HepG2 (cell line): Measurements from ENCODE around the gene ING5. TPM values are rescaled to one million over a fixed set of nuclear protein-coding genes. Genes with fewer than 3 reads are reported as not detected.

Experiments
- BRD4 ChIP-seq: sonication (generic); formaldehyde crosslinking; IDR thresholded peaks from 2 replicates; pipeline ENCODE4 v1.4.0; 2020; ENCODE audit warnings: missing genetic modification reagents
- HHEX ChIP-seq: IDR thresholded peaks from 2 replicates; pipeline ENCODE4 v1.6.1; 2016; ENCODE audit warnings: control low read depth
- HOXD1 ChIP-seq: sonication (generic); formaldehyde crosslinking; IDR thresholded peaks from 2 replicates; pipeline ENCODE4 v1.5.0; 2020; ENCODE audit warnings: missing genetic modification reagents
- KAT2B ChIP-seq: fragments of 150-350 bp; IDR thresholded peaks from 2 replicates; pipeline ENCODE4 v1.6.1; 2014; ENCODE audit warnings: low read depth, low read length, borderline replicate concordance
- KDM5B ChIP-seq: sonication (generic); formaldehyde crosslinking; IDR thresholded peaks from 2 replicates; pipeline ENCODE4 v1.4.0; 2020; ENCODE audit warnings: missing genetic modification reagents, mild to moderate bottlenecking, borderline replicate concordance
- MED13 ChIP-seq: sonication (generic); formaldehyde crosslinking; IDR thresholded peaks from 2 replicates; pipeline ENCODE4 v1.5.0; 2020; ENCODE audit warnings: missing genetic modification reagents
- PAWR ChIP-seq: sonication (generic); formaldehyde crosslinking; IDR thresholded peaks from 2 replicates; pipeline ENCODE4 v1.4.0; 2020; ENCODE audit warnings: missing genetic modification reagents, mild to moderate bottlenecking, borderline replicate concordance
- PHF20 ChIP-seq: sonication (generic); formaldehyde crosslinking; IDR thresholded peaks from 2 replicates; pipeline ENCODE4 v1.5.0; 2020; ENCODE audit warnings: mild to moderate bottlenecking, missing genetic modification reagents
- RBAK ChIP-seq: sonication (generic); formaldehyde crosslinking; IDR thresholded peaks from 2 replicates; pipeline ENCODE4 v1.5.1; 2020; ENCODE audit warnings: mild to moderate bottlenecking, missing genetic modification reagents
- RBM39 ChIP-seq: fragments of 200-400 bp; formaldehyde crosslinking; IDR thresholded peaks from one replicate; pipeline ENCODE4 v1.6.1; 2018; ENCODE audit warnings: antibody characterized with exemption, mild to moderate bottlenecking, low read depth, low read length; ENCODE audit not compliant: poor library complexity, severe bottlenecking
- SALL1 ChIP-seq: sonication (generic); formaldehyde crosslinking; IDR thresholded peaks from 2 replicates; pipeline ENCODE4 v1.8.0; 2022; ENCODE audit warnings: mild to moderate bottlenecking, missing genetic modification reagents
- SMAD1 ChIP-seq: sonication (generic); formaldehyde crosslinking; IDR thresholded peaks from 2 replicates; pipeline ENCODE4 v1.4.0; 2020; ENCODE audit warnings: missing genetic modification reagents, low read depth, mild to moderate bottlenecking, borderline replicate concordance
- SP1 ChIP-seq, 2 experiments: fragments of 450-650 bp in 1 of 2; sonication (generic) in 1 of 2; formaldehyde crosslinking in 1 of 2; IDR thresholded peaks; 2 replicates each; pipeline versions ENCODE4 v1.4.0 to v1.6.1; 2016 to 2020; ENCODE audit warnings: missing genetic modification reagents in 1 of 2
- THAP11 ChIP-seq: IDR thresholded peaks from 2 replicates; pipeline ENCODE4 v1.6.1; 2016; ENCODE audit warnings: missing biosample characterization, missing genetic modification reagents
- ZEB1 ChIP-seq: IDR thresholded peaks from 2 replicates; pipeline ENCODE4 v1.6.1; 2012; ENCODE audit warnings: mild to moderate bottlenecking, low read depth, inconsistent platforms; ENCODE audit not compliant: insufficient replicate concordance
- ZNF256 ChIP-seq: sonication (generic); formaldehyde crosslinking; conservative IDR thresholded peaks from 2 replicates; pipeline ENCODE4 v1.4.0; 2020; ENCODE audit warnings: missing genetic modification reagents
- ZNF619 ChIP-seq: sonication (generic); formaldehyde crosslinking; IDR thresholded peaks from 2 replicates; pipeline ENCODE4 v1.4.0; 2020; ENCODE audit warnings: mild to moderate bottlenecking, missing genetic modification reagents
- polyA plus RNA-seq, 8 experiments: library from polyadenylated mRNA; depleted of rRNA in 3 of 8; stranded (reverse) in 7 of 8; unstranded in 1 of 8; fragments of >200 nt; fragmentation: Illumina TruSeq in 4 of 8; extraction: Trizol in 4 of 8; gene quantifications; 2 replicates each; pipeline versions ENCODE4 v1.2.1 to v1.2.3, GENCODE V29; 2011 to 2016; ENCODE audit warnings: low read depth in 4 of 8, missing spikeins in 1 of 8, mixed read lengths in 1 of 8; ENCODE audit not compliant: insufficient read depth in 1 of 8
- total RNA-seq, 5 experiments: library from RNA; depleted of rRNA; stranded (reverse); fragments of >200 nt; fragmentation: Illumina TruSeq; extraction: Trizol; gene quantifications; 2 replicates each; pipeline ENCODE4 v1.2.3, GENCODE V29; 2016; ENCODE audit warnings: low read depth in 1 of 5
- TF ChIP-seq, protein P1 (sequence below): sonication (generic); formaldehyde crosslinking; IDR thresholded peaks from 2 replicates; pipeline ENCODE4 v1.5.1; 2020; ENCODE audit warnings: mild to moderate bottlenecking, missing genetic modification reagents, moderate library complexity
- TF ChIP-seq, protein P2 (sequence below): sonication (generic); formaldehyde crosslinking; IDR thresholded peaks from 2 replicates; pipeline ENCODE4 v1.9.0; 2021; ENCODE audit warnings: missing genetic modification reagents, borderline replicate concordance
- TF ChIP-seq, protein P3 (sequence below): sonication (generic); formaldehyde crosslinking; IDR thresholded peaks from 2 replicates; pipeline ENCODE4 v1.4.0; 2020; ENCODE audit warnings: missing genetic modification reagents, borderline replicate concordance

Gene ING5
- total and polyA plus RNA-seq, 2 of the 13 experiments (the other 11 are each of a cell fraction or from before 2014, with no cell fraction given), result 61.9 to 71.9 TPM

DNA sequence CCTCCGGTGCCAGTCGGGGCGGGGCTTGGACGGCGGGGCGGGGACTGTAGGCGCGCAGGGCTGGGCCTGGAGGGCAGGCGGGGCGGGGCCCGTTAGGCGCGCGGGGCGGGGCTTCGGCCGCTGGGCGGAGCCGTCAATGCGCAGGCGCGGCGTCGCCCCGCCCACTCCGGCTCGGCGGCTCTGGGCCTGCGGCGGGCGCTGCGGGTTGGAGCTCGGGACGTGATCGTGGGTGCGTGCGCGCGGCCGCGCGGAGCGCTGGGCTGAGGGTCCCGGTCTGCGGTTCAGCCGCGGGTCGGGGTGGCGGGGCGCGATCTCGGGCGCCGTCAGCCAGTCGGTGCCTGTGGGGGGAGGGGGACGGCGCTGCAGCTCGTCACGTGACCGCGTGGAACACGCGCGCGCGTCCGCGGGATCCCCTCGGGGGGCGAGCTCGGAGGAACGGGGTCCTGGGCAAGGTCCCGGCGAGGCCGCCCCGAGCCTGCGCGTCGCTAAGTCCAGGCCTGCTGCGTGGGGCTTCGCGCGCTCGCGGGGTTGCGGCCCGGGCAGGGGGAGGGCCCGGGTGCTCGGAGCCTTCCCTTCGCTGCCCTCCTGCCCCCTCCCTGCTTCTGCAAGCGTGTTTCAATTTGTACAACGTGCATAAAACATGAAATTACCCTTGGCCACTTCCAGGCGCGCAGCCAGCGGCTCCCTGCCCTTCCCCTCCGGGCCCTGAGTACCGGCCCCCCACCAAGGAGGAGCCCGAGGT, 32.8 kb downstream of the ING5 start, which contains the start of gene D2HGDH (continued):
- 0 out of 2 replicates have a peak, but pooled peaks have one; percentile 26 for TF ChIP-seq ZNF256 (CRISPR knock-in tag)
- TF ChIP-seq, protein P1, sequence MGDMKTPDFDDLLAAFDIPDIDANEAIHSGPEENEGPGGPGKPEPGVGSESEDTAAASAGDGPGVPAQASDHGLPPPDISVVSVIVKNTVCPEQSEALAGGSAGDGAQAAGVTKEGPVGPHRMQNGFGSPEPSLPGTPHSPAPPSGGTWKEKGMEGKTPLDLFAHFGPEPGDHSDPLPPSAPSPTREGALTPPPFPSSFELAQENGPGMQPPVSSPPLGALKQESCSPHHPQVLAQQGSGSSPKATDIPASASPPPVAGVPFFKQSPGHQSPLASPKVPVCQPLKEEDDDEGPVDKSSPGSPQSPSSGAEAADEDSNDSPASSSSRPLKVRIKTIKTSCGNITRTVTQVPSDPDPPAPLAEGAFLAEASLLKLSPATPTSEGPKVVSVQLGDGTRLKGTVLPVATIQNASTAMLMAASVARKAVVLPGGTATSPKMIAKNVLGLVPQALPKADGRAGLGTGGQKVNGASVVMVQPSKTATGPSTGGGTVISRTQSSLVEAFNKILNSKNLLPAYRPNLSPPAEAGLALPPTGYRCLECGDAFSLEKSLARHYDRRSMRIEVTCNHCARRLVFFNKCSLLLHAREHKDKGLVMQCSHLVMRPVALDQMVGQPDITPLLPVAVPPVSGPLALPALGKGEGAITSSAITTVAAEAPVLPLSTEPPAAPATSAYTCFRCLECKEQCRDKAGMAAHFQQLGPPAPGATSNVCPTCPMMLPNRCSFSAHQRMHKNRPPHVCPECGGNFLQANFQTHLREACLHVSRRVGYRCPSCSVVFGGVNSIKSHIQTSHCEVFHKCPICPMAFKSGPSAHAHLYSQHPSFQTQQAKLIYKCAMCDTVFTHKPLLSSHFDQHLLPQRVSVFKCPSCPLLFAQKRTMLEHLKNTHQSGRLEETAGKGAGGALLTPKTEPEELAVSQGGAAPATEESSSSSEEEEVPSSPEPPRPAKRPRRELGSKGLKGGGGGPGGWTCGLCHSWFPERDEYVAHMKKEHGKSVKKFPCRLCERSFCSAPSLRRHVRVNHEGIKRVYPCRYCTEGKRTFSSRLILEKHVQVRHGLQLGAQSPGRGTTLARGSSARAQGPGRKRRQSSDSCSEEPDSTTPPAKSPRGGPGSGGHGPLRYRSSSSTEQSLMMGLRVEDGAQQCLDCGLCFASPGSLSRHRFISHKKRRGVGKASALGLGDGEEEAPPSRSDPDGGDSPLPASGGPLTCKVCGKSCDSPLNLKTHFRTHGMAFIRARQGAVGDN (CRISPR knock-in tag), result 0 out of 2 replicates have a peak, but pooled peaks have one; percentile 57
- no peak for TF ChIP-seq HHEX
- TF ChIP-seq, protein P2, sequence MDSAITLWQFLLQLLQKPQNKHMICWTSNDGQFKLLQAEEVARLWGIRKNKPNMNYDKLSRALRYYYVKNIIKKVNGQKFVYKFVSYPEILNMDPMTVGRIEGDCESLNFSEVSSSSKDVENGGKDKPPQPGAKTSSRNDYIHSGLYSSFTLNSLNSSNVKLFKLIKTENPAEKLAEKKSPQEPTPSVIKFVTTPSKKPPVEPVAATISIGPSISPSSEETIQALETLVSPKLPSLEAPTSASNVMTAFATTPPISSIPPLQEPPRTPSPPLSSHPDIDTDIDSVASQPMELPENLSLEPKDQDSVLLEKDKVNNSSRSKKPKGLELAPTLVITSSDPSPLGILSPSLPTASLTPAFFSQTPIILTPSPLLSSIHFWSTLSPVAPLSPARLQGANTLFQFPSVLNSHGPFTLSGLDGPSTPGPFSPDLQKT (CRISPR knock-in tag), result no peak
- TF ChIP-seq SMAD1 (CRISPR knock-in tag), result no peak
- TF ChIP-seq THAP11, result peak; percentile 50
- peak; percentile 47; the same call in 1 of the 2 replicates for TF ChIP-seq PHF20
- TF ChIP-seq RBM39, result peak; percentile 76
- TF ChIP-seq SP1 (IDR thresholded peaks at IDR 0.05), result no peak
- TF ChIP-seq SP1 (CRISPR knock-in tag; IDR thresholded peaks at IDR 0.05), result peak; percentile 72; the same call in 1 of the 2 replicates
- TF ChIP-seq KAT2B, result no peak
- peak; percentile 73; the same call in 1 of the 2 replicates for TF ChIP-seq HOXD1 (CRISPR knock-in tag)
- TF ChIP-seq BRD4 (CRISPR knock-in tag), result peak; percentile 79; the same call in 1 of the 2 replicates
- TF ChIP-seq MED13 (CRISPR knock-in tag), result peak; percentile 33; the same call in 1 of the 2 replicates
- TF ChIP-seq, protein P3, sequence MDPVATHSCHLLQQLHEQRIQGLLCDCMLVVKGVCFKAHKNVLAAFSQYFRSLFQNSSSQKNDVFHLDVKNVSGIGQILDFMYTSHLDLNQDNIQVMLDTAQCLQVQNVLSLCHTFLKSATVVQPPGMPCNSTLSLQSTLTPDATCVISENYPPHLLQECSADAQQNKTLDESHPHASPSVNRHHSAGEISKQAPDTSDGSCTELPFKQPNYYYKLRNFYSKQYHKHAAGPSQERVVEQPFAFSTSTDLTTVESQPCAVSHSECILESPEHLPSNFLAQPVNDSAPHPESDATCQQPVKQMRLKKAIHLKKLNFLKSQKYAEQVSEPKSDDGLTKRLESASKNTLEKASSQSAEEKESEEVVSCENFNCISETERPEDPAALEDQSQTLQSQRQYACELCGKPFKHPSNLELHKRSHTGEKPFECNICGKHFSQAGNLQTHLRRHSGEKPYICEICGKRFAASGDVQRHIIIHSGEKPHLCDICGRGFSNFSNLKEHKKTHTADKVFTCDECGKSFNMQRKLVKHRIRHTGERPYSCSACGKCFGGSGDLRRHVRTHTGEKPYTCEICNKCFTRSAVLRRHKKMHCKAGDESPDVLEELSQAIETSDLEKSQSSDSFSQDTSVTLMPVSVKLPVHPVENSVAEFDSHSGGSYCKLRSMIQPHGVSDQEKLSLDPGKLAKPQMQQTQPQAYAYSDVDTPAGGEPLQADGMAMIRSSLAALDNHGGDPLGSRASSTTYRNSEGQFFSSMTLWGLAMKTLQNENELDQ (CRISPR knock-in tag), result no peak
- TF ChIP-seq ZNF619, result no peak
- no peak for TF ChIP-seq RBAK (CRISPR knock-in tag)
- TF ChIP-seq PAWR (CRISPR knock-in tag), result 0 out of 2 replicates have a peak, but pooled peaks have one; percentile 7
- TF ChIP-seq SALL1 (CRISPR knock-in tag), result peak; percentile 84; the same call in 1 of the 2 replicates
- no peak for TF ChIP-seq KDM5B (CRISPR knock-in tag)
- peak; percentile 9 for TF ChIP-seq ZEB1
